HAP-1 (cell line): Measurements from ENCODE around the gene ZNF700.
"Not testable (repeated sequence)": the region's sequence is repeated elsewhere in the genome, so short reads cannot be mapped to it uniquely, and the experiment has no call there.

Experiments
- DNase-seq, 2 experiments: peaks; one replicate each; pipeline ENCODE4 v3.0.0-alpha.2; 2016 to 2020; ENCODE audit warnings: low spot score in 2 of 2
- H3K27me3 ChIP-seq: fragments of 250-450 bp; sonication (Bioruptor Pico); 2 replicates; pipeline ENCODE4 v1.5.1; 2020; ENCODE audit warnings: low read depth, mild to moderate bottlenecking, moderate library complexity
- H3K36me3 ChIP-seq: fragments of 250-450 bp; sonication (Bioruptor Pico); replicated peaks from 2 replicates; pipeline ENCODE4 v1.5.1; 2020; ENCODE audit warnings: mild to moderate bottlenecking
- H3K4me1 ChIP-seq: fragments of 250-450 bp; sonication (Bioruptor Pico); 2 replicates; pipeline ENCODE4 v1.5.1; 2020; ENCODE audit warnings: mild to moderate bottlenecking
- H3K4me3 ChIP-seq: fragments of 250-450 bp; sonication (Bioruptor Pico); 2 replicates; pipeline ENCODE4 v1.5.1; 2020; ENCODE audit warnings: mild to moderate bottlenecking, moderate library complexity
- H3K9me3 ChIP-seq: fragments of 250-450 bp; sonication (Bioruptor Pico); 2 replicates; pipeline ENCODE4 v1.5.1; 2020; ENCODE audit warnings: mild to moderate bottlenecking, moderate library complexity
- in situ Hi-C: fragments of 300-500 bp; cut with MboI; formaldehyde crosslinking; loops from 3 replicates; pipeline ENCODE4 v1.14.3; 2020; ENCODE audit warnings: low sequenced_read_pairs, inconsistent platforms, mixed read lengths

Gene ZNF700

DNA sequence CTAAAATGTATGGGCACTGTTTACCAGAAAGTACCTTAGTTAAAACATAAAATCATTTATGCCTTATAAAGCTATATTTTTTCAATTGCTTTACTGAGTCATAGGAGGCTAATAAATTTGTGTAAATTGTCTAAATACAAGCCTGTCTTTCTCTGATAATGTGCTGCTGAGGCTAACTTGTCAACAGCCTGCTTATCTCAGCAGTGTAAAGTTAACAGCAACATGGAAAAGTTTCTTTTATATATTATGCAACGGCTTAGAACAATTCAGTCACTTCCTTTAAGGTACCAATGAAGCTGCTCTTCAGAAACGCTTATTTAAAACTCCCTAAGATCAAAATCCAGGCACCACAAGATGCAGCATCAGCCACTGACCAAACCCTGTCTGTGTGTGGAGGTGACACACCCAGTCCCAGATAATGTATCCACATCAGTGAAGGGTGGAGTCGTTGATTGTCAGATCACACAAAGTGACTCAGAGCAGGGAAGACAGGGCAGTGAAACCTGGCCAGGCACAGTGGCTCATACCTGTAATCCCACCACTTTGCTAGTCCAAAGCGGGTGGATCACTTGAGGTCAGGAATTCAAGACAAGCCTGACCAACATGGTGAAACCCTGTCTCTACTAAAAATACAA, 10.4 kb upstream of the ZNF700 start:
- H3K27me3 ChIP-seq, H3K36me3 ChIP-seq, DNase-seq, H3K9me3 ChIP-seq, H3K4me3 ChIP-seq, H3K4me1 ChIP-seq, in situ Hi-C loops: not testable (repeated sequence)

GRCh38 chr19:11921852-11922495, 2.9 kb upstream of the ZNF700 start:
- Histone ChIP-seq H3K9me3 (peaks cover 6% of the 10 kb centered on the region), H3K27me3 (no peaks in the 10 kb centered on the region), H3K4me1 (peaks cover 4% of the 10 kb centered on the region), H3K36me3 (no peaks in the 10 kb centered on the region), H3K4me3 (no peak overlapping the region)
- DNase-seq: no peak
- in situ Hi-C loops: no loop called here

- H3K36me3 ChIP-seq, H3K27me3 ChIP-seq, in situ Hi-C loops, H3K9me3 ChIP-seq, DNase-seq, H3K4me1 ChIP-seq: not testable (repeated sequence)
- peak overlapping the region; percentile 87 for H3K4me3 ChIP-seq
These were observed 812 bp downstream of the ZNF700 start for GRCh38 chr19:11925651-11926187.

GRCh38 chr19:11927227-11927626, 2.3 kb downstream of the ZNF700 start:
- Histone ChIP-seq H3K9me3 (peaks cover 6% of the 10 kb centered on the region), H3K36me3 (peaks cover 6% of the 10 kb centered on the region), H3K4me1 (peaks cover 4% of the 10 kb centered on the region), H3K4me3 (no peak overlapping the region), H3K27me3 (no peaks in the 10 kb centered on the region)
- no peak for DNase-seq
- in situ Hi-C loops: no loop called here

DNA sequence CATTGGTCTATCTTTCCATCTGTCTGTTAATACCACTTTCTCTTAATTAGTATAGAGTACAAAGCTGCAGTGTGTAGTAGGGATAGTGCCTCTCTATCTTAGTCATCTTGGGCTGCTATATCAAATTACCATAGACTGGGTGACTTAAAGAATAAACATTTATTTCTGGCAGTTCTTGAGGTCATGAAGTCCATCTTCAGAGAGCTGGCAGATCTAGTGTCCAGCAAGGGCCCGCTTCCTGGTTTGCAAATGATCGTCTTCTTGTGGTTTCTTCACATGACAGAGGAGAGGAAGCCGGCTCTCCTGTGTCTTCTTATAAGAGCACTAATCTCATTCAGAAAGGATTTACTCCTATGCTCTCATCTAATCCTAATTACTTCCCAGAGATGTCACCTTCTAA, 6.1 kb downstream of the ZNF700 start:
- in situ Hi-C loops: no loop called here
- Histone ChIP-seq H3K36me3 (peaks cover 6% of the 10 kb centered on the region), H3K9me3 (peaks cover 16% of the 10 kb centered on the region), H3K4me3 (no peak overlapping the region), H3K27me3 (no peaks in the 10 kb centered on the region), H3K4me1 (no peaks in the 10 kb centered on the region; the same call in 1 of the 2 replicates)
- DNase-seq: no peak

- no peak for DNase-seq
- peaks cover 6% of the 10 kb centered on the region for H3K36me3 ChIP-seq
- H3K27me3 ChIP-seq: no peaks in the 10 kb centered on the region
- no peak overlapping the region for H3K4me3 ChIP-seq
- H3K9me3 ChIP-seq: peaks cover 14% of the 10 kb centered on the region
- no peaks in the 10 kb centered on the region for H3K4me1 ChIP-seq
- in situ Hi-C loops: no loop called here
These were observed 6.6 kb downstream of the ZNF700 start for GRCh38 chr19:11931513-11931912.

GRCh38 chr19:11935829-11936228, 10.9 kb downstream of the ZNF700 start:
- peaks cover 20% of the 10 kb centered on the region for H3K9me3 ChIP-seq
- H3K4me1 ChIP-seq, H3K27me3 ChIP-seq, DNase-seq, H3K4me3 ChIP-seq, H3K36me3 ChIP-seq, in situ Hi-C loops: not testable (repeated sequence)

DNA sequence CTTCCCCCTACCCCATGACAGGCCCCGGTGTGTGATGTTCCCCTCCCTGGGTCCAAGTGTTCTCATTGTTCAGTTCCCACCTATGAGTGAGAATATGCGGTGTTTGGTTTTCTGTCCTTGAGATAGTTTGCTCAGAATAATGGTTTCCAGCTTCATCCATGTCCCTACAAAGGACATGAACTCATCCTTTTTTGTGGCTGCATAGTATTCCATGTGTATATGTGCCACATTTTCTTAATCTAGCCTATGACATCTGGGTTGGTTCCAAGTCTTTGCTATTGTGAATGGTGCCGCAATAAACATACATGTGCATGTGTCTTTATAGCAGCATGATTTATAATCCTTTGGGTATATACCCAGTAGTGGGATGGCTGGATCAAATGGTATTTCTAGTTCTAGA, 13.5 kb downstream of the ZNF700 start:
- H3K27me3 ChIP-seq, in situ Hi-C loops, H3K36me3 ChIP-seq, DNase-seq, H3K4me1 ChIP-seq, H3K4me3 ChIP-seq: not testable (repeated sequence)
- peaks cover 33% of the 10 kb centered on the region for H3K9me3 ChIP-seq

DNA sequence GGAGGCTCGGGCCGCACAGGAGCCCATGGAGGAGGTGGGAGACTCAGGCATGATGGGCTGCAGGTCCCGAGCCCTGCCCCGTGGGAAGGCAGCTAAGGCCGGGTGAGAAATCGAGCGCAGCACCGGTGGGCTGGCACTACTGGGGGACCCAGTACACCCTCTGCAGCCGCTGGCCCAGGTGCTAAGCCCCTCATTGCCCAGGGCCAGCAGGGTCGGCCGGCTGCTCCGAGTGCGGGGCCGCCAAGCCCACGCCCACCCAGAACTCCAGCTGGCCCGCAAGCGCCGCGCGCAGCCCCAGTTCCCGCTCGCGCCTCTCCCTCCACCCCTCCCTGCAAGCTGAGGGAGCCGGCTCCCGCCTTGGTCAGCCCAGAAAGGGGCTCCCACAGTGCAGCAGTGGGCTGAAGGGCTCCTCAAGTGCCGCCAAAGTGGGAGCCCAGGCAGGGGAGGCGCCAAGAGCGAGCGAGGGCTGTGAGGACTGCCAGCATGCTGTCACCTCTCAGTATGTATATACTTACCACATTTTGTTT, 16.5 kb downstream of the ZNF700 start:
- DNase-seq, H3K4me3 ChIP-seq, H3K4me1 ChIP-seq, H3K27me3 ChIP-seq, in situ Hi-C loops, H3K36me3 ChIP-seq: not testable (repeated sequence)
- H3K9me3 ChIP-seq: peaks cover 39% of the 10 kb centered on the region

- Histone ChIP-seq H3K9me3 (peaks cover 42% of the 10 kb centered on the region), H3K27me3 (no peaks in the 10 kb centered on the region), H3K36me3 (peaks cover 12% of the 10 kb centered on the region), H3K4me1 (no peaks in the 10 kb centered on the region), H3K4me3 (no peak overlapping the region)
- in situ Hi-C loops: no loop called here
- no peak for DNase-seq
These were observed 17.3 kb downstream of the ZNF700 start for GRCh38 chr19:11942008-11942842.

GRCh38 chr19:11942843-11943108, 17.9 kb downstream of the ZNF700 start:
- in situ Hi-C loops: no loop called here
- no peaks in the 10 kb centered on the region for H3K27me3 ChIP-seq
- H3K4me1 ChIP-seq: no peaks in the 10 kb centered on the region
- DNase-seq: no peak
- no peak overlapping the region for H3K4me3 ChIP-seq
- H3K36me3 ChIP-seq: peaks cover 17% of the 10 kb centered on the region
- H3K9me3 ChIP-seq: peaks cover 41% of the 10 kb centered on the region

DNA sequence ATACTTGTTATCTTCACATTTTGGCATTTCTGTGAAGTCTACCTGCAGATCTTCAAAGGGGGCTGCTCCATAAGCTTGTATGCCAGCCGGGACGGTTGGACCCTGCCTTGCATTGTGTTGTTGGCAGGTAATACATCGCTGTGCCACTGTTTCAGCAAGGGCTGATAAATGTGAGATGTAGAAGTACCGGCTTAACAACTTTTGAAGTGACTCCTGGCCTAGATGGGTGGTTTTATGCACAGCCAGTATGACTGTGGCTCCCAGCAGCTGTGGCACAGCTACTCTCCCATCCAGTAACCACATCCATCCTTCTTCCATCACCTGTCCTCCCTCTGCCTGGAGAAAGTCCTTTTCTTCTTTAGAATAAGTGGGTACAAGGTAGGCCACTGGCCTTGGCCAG, 19.7 kb downstream of the ZNF700 start:
- no peaks in the 10 kb centered on the region for H3K4me1 ChIP-seq
- no peak for DNase-seq
- peaks cover 49% of the 10 kb centered on the region for H3K9me3 ChIP-seq
- H3K27me3 ChIP-seq: no peaks in the 10 kb centered on the region
- peaks cover 35% of the 10 kb centered on the region for H3K36me3 ChIP-seq
- in situ Hi-C loops: no loop called here
- no peak overlapping the region for H3K4me3 ChIP-seq

DNA sequence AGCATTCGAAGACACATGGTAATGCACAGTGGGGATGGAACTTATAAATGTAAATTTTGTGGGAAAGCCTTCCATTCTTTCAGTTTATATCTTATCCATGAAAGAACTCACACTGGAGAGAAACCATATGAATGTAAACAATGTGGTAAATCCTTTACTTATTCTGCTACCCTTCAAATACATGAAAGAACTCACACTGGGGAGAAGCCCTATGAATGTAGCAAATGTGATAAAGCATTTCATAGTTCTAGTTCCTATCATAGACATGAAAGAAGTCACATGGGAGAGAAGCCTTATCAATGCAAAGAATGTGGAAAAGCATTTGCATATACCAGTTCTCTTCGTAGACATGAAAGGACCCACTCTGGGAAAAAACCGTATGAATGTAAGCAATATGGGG, 23.7 kb downstream of the ZNF700 start:
- in situ Hi-C loops: no loop called here
- no peaks in the 10 kb centered on the region for H3K27me3 ChIP-seq
- peaks cover 38% of the 10 kb centered on the region for H3K36me3 ChIP-seq
- no peak for DNase-seq
- peaks cover 51% of the 10 kb centered on the region for H3K9me3 ChIP-seq
- H3K4me1 ChIP-seq: no peaks in the 10 kb centered on the region
- no peak overlapping the region for H3K4me3 ChIP-seq

DNA sequence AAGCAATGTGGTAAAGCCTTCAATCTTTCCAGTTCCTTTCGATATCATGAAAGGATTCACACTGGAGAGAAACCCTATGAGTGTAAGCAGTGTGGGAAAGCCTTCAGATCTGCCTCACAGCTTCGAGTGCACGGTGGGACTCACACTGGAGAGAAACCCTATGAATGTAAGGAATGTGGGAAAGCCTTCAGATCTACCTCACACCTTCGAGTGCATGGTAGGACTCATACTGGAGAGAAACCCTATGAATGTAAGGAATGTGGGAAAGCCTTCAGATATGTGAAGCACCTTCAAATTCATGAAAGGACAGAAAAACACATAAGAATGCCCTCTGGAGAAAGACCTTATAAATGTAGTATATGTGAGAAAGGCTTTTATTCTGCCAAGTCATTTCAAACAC, 24.3 kb downstream of the ZNF700 start:
- in situ Hi-C loops: no loop called here
- H3K27me3 ChIP-seq: no peaks in the 10 kb centered on the region
- DNase-seq: no peak
- peaks cover 47% of the 10 kb centered on the region for H3K9me3 ChIP-seq
- H3K4me1 ChIP-seq: no peaks in the 10 kb centered on the region
- H3K36me3 ChIP-seq: peaks cover 37% of the 10 kb centered on the region
- H3K4me3 ChIP-seq: no peak overlapping the region
